HG03039 (cell line): ENCODE results near the gene TRHDE.

Source experiments
- ATAC-seq: cut with Tn5 transposase; IDR thresholded peaks from one replicate; pipeline ENCODE4 v1.9.1; 2021; ENCODE audit warnings: mild to moderate bottlenecking, moderate library complexity; ENCODE audit not compliant: unreplicated experiment

TRHDE gene

DNA sequence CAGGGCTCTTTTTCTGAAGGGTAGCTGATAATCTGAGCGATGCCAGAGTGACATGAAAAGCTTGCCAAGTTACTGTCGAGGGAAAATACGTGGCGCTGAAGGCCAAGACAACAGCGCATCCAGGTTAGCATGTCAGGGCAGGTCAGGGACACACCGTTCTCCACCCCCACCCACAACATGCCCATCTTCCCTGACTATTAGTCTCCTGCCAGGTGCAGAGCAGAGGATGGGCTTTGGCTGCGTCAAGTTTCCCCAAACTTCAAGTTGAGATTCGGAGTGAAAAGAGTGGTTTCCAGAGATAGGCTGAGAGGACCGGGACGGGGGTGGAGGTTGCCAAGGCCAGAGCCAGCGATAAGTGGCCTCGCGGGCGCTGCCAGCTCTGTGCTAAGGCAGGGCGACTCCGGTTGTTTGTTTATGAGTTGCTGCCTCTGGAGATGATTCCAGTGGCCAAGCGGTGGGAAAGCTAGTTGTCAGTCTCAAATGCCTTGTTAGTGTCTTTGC, 1.7 kb downstream of the TRHDE start:
- ATAC-seq = no peak

DNA sequence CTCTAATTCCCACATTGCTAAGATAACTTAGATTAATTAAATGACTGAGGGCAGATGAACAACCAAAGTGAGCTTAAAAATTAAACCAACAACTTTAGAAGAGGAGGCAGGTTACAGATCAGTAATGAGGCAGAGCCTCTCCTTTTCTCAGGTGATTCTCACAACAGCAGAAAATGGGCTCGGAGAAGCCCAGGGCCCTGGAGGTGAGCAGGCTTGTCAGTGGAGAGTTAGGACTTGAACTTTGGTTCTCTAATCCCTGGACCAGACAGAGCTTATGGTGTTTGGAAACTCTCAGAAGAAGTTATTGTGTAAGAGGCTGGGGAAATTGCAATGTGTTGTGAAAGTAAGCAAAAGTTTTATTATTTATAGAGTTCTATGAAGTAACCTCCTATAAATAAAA, 2.8 kb downstream of the TRHDE start:
- ATAC-seq = no peak

DNA sequence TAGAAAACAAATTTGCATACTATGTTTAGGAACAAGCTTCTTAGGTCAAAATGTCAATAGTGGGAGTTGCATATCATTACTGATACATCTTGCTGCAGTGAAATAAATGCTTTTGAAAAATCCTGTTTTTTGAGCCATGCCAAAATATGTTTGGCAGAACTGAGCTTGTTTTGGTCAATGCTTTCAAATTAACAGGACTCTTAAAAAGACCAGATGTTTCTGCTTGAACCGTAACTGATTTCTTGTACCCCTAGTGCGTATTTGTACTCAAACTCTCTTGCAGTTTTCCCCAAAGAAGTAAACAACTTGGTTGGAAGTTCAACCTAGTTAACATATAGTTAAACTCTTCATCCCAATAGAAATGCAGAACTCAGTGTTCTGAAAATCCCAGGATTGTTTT, 3.4 kb downstream of the TRHDE start:
- no peak for ATAC-seq

DNA sequence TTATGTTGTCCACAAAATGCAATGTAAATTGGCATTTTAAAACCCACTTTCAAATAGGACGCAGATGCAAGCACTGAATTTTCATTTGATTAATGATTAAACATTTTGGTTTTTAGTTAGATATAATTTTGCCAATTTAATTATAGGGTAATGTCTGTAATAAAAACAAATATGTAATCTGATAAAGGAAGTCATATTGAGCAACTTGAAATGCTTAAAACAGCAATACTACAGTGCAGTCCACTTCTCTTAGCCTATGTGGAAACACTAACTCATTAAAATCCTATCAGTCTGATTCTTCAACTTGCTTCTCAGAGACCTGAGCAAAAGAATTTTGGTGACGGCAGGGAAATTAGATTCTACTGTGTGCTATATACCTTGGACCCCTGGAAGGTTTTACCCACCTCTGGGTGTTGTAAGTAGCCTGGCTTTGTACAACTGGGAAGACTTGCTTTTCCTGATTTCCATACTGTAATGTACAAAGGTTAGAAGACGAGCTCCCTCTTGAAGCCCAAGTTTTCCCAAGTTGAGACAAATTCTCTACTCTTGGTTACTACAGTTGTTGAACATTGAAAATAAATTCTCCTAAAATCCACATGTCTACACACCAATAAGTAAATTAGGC, 4.1 kb downstream of the TRHDE start:
- ATAC-seq = no peak

DNA sequence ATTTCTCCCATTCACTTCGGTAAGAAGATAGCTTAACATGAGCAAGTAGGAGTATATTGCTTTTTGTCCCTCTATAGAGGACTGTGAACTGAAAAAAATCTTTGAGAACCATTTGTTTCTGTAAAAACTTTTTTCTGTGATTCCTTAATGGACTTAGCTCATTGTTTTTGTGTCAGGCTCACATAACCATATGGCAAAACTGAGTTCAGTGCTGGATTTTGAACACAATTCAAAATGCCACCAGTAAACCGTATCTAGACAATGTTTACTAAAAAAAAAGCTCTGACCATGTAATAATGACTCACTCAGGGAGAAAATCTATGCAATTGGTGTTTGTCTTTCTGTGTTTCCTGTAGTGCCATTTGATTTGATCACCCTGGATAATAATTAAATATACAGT, 5.2 kb downstream of the TRHDE start:
- no peak for ATAC-seq

DNA sequence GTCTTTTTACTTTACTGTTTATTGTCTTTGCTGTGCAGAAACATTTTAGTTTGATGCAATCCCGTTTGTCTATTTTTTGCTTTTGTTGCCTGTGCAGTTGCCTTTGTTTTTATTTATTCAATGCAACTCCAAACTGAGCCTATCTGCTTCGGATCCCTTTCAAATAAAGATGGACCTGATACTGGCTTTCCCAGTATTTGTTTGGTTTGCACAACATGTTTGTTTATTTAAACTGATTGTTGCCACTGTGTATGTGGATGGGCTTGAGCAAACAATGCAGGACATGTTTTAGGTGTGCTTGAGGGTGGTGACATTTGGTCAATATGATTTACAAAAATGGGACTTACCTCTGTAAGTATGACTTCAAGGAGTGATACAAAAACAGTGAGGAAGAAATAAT, 6.7 kb downstream of the TRHDE start:
- no peak for ATAC-seq

DNA sequence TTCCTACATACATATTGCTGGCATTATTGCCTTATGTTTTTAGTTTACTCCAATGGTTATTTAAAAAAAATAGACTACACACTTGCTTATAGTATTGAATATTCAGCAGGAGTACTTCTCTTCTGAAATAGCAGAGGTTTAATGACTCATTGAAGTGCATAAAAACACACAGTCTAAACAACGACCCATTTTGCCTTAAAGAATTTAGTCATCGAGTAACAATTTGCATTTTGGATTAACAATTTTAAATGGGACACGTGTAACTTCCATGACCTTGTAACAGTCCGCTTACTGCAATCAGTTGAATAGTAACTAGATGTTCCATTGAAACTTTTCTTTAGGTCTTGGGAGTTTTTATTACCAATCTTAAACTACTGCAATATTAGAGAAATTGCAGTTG, 9.0 kb downstream of the TRHDE start:
- ATAC-seq = no peak

DNA sequence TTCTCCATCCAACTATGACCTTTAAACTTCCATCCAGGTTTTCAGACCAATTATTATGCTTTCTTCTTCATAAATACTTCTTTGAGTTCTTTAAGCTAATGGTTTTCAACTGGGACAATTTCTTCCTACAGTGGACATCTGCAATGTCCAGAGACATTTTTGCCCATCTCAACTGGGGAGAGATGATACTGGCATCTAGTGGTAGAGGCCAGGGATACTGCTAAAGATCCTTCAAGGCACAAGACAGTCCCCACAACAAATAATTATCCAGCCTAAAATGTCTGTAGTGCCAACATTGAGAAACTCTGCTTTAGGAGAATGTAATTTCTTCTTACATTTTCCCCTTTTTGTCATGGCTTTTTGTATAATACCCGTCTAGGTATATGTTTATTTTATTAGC, 10.6 kb downstream of the TRHDE start:
- no peak for ATAC-seq

DNA sequence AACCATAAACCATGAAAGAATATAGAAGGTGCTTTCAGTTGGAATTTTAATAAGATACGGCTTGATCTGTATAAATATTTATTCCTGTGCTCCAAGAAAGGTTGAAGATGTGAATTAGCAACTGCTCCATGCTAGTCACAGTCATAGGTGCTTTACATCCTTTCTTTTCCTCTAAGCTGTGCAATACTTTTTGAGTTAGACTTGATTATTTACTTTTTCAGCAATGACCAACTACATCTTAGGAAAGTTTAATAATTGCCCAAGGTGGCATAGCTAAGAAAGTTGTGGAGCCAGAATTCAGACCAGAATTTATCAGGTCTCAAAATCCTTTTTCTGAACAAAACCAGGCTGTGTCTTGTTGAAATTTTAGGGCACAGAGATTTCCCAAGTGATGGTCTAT, 13.7 kb downstream of the TRHDE start:
- no peak for ATAC-seq

DNA sequence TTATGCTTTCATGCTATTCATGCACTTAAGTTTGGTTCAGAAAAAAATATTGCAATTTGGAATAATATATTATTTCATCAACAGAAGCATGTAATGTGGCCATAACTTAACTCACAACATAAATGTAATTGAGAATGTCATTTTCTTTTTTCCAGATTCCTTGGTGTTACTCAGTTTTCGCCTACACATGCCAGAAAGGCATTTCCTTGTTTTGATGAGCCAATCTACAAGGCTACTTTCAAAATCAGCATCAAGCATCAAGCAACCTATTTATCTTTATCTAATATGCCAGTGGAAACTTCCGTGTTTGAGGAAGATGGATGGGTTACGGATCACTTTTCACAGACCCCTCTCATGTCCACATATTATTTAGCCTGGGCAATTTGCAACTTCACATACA, 14.4 kb downstream of the TRHDE start:
- no peak for ATAC-seq

DNA sequence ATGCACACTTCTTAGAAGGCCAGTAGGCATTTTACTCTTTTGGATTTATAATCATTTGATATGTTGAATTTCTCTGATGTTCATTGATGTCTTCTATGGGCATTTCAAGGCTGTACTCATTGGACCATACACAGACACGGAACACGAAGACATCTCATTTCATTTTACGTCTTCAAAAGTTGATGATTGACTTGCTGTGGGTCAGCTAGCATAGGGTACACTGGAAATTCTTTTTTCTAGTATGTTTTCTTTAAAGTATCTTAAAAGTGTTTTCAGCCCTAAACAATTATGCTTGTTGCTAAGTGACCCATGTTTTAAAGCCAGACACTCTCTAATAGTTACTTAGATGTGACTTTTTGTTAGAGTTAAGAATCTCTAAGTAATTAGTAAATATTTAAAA, 16.3 kb downstream of the TRHDE start:
- ATAC-seq = no peak

DNA sequence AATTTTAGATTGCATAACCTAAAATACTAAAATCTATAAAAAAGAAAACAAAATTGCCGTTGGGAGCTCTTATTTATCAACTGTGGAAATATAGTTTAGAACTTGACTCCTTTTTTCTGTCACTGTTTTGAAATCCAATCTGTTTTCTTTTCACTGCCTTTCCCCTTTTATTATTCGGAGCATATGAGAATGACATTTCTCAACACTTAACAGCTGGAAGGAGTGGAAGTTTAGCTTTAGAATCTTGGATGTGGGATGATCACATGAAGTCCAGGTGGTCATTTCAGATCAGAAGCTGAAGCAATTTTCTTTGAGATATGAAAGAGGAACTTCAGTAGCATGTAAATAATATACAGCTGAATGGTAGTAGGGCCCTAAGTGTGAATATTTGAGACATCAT, 16.7 kb downstream of the TRHDE start:
- no peak for ATAC-seq

DNA sequence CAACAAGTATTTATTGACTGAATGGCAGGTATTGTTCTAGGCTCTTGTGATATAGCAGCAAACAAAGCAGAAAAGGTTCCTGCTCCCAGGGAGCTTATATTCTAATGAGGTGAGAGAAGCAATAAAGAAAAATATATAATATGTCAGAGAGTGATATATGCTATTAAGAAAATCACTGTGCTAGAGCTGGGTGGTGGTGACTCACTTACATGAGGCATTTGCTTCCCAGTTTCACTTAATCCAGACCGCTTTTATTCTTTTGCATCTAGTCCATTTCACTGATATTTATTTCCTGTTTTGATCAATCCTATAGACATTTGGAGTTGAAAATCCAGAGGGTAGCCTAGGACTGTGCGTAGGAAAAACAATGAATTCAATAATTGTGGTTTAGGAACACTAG, 17.5 kb downstream of the TRHDE start:
- no peak for ATAC-seq

DNA sequence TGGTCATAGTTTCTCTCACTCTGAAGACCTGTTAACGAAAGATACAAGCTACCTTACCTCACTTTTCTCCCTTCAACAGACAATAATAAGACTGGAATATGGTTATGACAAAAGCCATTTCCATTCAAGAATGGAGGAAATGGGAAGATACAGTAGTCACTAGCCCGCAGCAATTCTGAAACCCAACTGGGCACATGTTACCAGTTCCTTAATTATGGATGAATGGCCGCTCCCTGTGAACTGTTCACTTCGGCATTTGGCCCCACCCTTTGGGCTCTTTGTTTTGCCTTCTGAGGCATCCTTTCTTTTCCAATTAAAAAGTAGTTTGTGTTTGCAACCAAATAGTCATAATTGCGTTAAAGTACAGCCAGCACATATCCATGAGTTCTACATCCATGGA, 19.0 kb downstream of the TRHDE start:
- no peak for ATAC-seq

DNA sequence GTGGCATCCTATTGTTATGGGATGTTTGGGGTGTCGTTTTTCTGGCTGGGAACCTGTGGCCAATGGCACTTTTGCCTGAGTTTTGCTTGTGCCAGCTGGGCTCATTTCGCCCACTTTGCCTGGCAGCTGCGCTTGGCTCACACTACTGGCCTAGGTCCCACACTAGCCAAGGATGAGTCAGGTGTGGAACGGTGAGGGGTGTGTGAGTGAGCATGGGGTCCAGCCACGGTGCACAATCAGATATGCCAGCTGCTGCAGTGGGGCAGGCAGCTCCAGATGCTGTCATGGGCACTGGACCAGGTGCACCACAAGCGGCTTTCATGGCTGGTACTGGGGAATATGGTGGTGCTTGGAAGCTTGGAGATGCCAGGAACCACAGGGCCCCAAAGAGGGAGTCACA, 21.5 kb downstream of the TRHDE start:
- ATAC-seq = no peak

DNA sequence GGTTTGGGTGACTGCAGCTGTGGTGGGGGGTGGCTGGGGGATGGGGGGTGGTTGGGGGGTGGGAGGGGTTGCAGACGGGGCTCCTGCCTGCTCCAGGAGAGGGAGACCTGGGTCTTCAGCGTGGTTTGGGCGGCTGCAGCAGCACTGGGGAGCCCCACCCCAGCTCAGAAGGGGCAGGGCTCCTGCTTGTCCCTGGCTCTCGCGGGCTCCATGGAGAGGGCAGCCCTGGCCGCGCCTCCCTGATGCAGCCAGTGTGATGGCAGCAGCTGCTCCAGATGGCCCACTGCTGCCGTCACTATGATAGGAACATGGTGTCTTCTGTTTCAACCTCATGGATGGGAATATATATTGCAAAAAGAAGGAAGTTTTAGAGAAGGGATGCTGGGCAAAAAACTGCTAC, 22.9 kb downstream of the TRHDE start:
- ATAC-seq = no peak

DNA sequence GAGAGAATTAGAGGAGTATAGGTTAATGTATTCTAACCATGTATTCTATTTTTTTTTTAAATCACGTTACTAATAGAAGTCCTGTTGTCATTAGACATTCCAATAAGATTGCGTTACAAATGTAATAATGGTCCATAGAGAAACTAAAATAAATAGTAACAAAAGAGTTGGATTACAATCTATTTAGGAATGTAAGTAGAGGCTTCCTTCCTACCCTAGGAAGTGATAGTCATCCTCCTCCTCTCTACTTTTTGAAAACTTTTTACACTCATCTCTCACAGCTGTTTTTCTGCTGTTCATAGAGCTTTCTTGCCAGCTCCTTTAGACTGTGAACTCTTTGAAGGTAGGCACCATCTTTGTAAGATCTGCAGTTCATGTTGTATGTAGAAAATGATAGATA, 23.6 kb downstream of the TRHDE start:
- no peak for ATAC-seq

DNA sequence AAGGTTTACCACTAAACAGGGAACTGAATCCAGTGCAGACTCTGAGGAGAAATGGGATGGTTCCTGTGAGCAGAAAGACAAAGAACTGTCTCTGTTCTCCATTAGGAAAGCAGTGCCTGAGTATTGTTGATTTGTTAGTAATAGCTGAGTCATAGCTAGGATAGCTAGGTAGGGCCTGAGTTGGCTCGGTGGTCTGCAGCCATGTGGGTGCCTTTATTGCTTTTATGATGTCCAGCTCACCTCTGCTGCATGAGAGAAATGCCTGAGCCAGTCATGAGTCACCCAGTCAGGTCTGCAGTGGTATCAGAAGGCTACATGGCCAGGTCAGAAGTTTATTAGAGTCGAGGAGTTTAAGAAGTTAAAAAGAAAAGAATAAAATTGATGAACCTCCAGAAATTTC, 24.2 kb downstream of the TRHDE start:
- no peak for ATAC-seq

DNA sequence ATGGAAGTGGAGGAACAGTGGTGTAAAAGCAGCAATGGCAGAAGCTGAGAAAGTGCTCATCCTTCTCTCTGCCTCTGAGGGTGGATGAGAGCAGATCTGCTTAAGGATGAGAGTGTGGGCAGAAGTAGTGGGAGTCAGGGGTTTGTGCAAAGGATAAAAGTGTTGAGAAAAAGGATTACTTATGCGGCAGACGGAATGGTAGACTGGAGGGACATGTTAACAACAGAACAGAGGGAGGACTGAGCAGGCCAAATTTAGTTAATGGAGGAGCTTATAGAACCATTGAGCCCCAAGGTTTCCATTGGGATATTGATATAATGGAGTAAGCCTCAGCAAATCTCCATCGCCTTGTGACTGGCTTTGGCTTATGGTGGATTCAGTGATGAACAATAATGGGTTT, 25.5 kb downstream of the TRHDE start:
- ATAC-seq = no peak

DNA sequence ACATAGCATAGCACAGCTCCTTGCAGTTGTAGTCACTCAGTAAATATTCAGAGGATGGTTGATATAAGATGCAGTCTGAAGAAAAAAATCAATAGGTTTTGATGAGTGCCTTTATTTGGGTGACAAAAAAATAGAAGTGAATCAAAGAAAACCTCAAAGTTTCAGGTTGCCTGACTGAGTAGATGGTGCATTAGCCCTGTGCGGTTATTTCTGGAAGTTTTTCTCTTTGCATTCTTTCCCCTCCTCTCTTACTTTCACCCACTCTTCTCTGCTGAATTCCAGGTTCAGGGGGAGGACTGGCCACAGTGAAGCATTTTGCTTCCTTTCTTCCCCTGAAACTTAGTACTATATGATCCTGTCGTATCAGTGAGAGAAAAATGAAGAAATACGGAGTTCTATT, 28.6 kb downstream of the TRHDE start:
- no peak for ATAC-seq

DNA sequence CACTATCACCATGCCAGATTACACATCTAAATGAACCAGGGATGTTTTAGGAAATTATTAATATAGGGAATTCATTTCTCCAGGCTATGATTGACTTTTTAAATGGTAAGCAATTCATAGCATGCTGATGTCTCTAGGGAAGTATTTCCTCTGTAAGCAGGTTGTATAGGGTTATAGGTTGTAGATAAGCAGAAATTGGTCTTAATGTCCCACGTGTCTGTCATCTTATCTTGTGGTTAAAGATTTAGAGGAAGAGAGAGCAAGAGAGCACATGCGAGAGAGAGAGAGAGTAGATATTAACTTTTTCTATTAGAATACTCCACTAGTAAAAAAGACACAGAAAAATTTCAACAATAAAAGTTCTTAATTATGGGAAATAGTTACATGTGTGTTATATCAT, 32.6 kb downstream of the TRHDE start:
- no peak for ATAC-seq

DNA sequence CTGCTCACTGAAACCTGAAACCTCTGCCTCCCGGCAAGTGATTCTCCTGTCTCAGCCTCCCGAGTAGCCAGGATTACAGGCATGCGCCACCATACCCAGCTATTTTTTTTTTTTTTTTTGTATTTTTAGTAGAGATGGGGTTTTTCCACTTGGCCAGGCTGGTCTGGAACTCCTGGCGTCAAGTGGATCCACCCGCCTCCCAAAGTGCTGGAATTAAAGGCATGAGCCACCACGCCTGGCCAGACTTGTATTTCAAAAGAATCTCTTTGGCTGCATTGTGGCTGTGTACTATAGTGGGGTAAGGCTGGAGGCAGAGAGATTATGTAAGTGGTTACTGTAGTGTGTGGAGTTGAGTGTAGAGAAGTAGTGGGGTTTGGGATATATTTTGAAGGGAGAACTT, 35.1 kb downstream of the TRHDE start:
- ATAC-seq = no peak

DNA sequence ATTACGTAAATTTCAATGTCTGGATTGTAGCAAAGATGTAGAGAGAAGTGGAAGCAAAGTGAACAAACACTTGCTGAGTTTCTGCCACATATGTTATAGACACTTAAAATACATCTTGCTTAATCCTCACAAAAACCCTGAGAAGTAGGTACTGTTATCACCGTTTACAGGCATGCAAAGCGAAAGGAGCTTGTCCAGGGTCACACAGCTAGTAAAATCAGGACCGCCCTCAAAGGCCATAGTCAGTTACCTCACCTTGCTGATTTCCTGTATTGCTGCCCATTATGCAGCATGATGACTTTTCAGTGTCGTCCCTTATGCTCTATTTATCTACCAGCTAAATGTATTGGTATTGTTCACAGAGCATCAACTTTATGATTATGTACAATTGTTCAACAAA, 39.8 kb downstream of the TRHDE start:
- no peak for ATAC-seq

DNA sequence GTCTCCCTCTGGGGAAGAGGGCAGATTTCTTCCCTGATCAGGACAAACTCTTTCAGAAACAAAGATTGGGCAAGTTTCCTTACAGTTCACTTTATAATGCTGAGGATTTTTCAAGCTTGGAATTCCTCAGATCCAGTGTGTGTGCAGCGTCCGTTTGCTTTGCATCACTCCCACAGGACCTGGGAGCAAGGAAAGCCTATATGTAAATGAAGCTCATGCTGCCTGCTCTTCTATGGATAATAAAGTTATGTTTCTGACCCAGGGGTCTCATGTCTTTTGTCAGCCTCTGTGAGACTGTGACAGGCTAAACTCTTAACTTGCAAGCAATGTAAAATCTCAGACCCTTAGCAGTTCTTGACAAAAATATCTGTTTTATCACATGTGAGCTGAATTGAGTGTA, 41.6 kb downstream of the TRHDE start:
- no peak for ATAC-seq
